GM12875 (cell line): Measurements from ENCODE around the gene STAP2.
"Not testable (repeated sequence)": the region's sequence is repeated elsewhere in the genome, so short reads cannot be mapped to it uniquely, and the experiment has no call there.

Experiments used
- H3K4me3 ChIP-seq: one replicate; pipeline ENCODE4 v1.5.1; 2011; ENCODE audit warnings: low read depth, low read length, control low read depth
- CTCF ChIP-seq: IDR thresholded peaks from 2 replicates; pipeline ENCODE4 v1.5.1; 2011; ENCODE audit warnings: low read depth, mild to moderate bottlenecking, control low read depth, inconsistent platforms, low read length, moderate library complexity, borderline replicate concordance; ENCODE audit not compliant: insufficient read depth

Gene STAP2

GRCh38 chr19:4352701-4353121, 14.1 kb upstream of the STAP2 start:
- no peak overlapping the region for H3K4me3 ChIP-seq
- TF ChIP-seq CTCF: peak; percentile 82

GRCh38 chr19:4350726-4351125, 12.1 kb upstream of the STAP2 start:
- no peak for TF ChIP-seq CTCF
- no peak overlapping the region for H3K4me3 ChIP-seq

DNA sequence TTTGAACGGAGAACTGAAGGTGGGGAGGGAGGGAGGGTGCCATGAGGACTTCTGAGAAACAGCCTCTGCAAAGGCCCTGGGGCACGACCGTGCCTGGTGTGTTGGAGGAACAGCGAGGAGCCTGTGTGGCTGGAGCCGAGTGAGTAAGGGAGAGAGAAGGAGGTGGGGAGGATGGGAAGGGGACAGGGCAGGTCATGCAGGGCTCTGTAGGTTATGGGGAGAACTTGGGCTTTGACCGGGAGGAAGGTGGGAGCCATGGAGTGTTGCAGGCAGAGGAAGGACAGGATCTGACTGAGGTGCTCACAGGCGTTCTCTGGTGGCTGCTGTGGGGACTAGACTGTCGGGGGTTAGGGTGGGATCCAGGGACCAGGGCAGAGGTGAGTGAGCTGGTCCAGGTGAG, 11.5 kb upstream of the STAP2 start:
- TF ChIP-seq CTCF: no peak
- no peak overlapping the region for H3K4me3 ChIP-seq

DNA sequence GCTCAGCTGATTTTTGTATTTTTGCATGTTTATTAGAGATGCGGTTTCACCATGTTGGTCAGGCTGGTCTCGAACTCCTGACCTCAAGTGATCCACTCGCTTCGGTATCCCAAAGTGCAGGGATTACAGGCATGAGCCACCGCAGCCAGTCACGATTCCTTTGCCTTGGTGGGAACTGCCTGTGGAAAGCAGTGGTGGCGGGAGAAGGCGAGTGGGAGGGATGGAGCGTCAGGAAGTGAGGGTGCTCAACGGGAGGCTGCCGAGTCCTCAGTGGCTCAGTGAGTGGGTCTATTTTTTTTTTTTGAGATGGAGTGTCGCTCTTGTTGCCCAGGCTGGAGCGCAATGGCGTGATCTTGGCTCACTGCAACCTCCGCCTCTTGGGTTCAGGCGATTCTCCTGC, 10.6 kb upstream of the STAP2 start:
- not testable (repeated sequence) for H3K4me3 ChIP-seq

DNA sequence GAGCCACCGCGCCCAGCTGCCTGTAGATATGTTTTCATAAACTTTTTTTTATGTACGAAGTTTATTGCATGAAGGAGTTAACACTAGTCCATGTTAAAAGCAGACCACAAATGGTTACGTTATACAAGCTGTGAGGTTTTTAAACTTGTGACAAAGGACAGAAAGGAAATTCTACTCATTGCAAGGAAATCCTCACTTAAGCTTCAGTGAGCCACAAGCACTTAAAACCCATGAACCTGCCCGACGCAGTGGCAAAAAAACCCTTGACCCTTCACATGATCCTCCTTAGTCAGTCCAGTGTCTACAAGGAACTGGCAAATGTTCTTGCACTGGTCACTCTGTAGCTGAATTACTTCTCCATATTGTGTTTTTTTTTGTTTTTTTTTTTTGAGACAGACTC, 8.9 kb upstream of the STAP2 start:
- TF ChIP-seq CTCF: no peak
- H3K4me3 ChIP-seq: no peak overlapping the region

DNA sequence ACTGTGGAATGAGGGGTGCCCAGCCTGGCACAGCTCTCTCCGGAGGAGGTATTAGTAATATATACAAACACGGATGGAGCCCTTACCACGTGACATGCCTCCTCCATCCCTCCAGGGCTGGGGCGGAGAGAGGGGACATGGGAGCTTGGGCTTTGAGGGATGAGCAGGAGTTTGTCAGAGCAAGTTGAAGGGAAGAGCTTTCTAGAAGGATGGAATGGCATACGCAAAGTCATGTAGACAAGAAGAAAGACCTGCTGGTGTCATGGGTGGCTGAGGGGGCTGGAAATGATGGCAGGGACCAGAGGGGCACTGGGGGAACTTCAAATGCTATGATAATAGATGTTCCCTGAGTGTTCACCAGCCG, 7.4 kb upstream of the STAP2 start:
- no peak for TF ChIP-seq CTCF
- no peak overlapping the region for H3K4me3 ChIP-seq

GRCh38 chr19:4345342-4346019, 6.9 kb upstream of the STAP2 start:
- no peak for TF ChIP-seq CTCF

More at GRCh38 chr19:4345342-4346019, 6.9 kb upstream of the STAP2 start:
- H3K4me3 ChIP-seq: no peak overlapping the region
